MM.1S (cell line): Measurements from ENCODE around the gene SFT2D3.

Experiments
- CTCF ChIP-seq: fragments of 300-600 bp; sonication (generic); IDR thresholded peaks from 2 replicates; pipeline ENCODE4 v1.5.1; 2016; ENCODE audit warnings: antibody characterized with exemption, low read length, mixed read lengths
- EZH2 ChIP-seq: fragments of 300-600 bp; sonication (generic); optimal IDR thresholded peaks from 2 replicates; pipeline ENCODE3; 2017; ENCODE audit warnings: low read depth, mild to moderate bottlenecking, antibody characterized with exemption, low read length, mixed read lengths

GRCh38 chr2:127655209-127656073 lies 45.9 kb upstream of the SFT2D3 start:
- TF ChIP-seq CTCF (no peak), EZH2 (no peak)
